Liver (tissue), 9 donors: Measurements from ENCODE around the gene ZSCAN31. TPM values are rescaled to one million over a fixed set of nuclear protein-coding genes. Genes with fewer than 3 reads are reported as not detected.

ENCODE experiments used
- DNase-seq: peaks from one replicate; pipeline ENCODE4 v3.0.0-alpha.2; 2017; ENCODE audit warnings: low spot score
- H3K27ac ChIP-seq, 2 donors: one replicate each; pipeline ENCODE4 v1.7.0; 2013; ENCODE audit warnings: inconsistent platforms in 2 of 2, low read length in 2 of 2, control low read depth in 1 of 2, low read depth in 1 of 2, mild to moderate bottlenecking in 1 of 2
- H3K27me3 ChIP-seq, 4 donors: one replicate each; pipeline versions ENCODE4 v1.6.1 to v1.7.0; 2013; ENCODE audit warnings: low read length in 3 of 4, inconsistent platforms in 1 of 4, mild to moderate bottlenecking in 1 of 4, moderate library complexity in 1 of 4; ENCODE audit not compliant: control insufficient read depth in 4 of 4, insufficient read depth in 4 of 4
- H3K36me3 ChIP-seq, 4 donors: one replicate each; pipeline versions ENCODE4 v1.6.1 to v1.7.0; 2013; ENCODE audit warnings: low read length in 3 of 4, mild to moderate bottlenecking in 3 of 4, low read depth in 1 of 4, moderate library complexity in 1 of 4; ENCODE audit not compliant: control insufficient read depth in 4 of 4, insufficient read depth in 3 of 4
- H3K4me1 ChIP-seq, 4 donors: one replicate each; pipeline versions ENCODE4 v1.6.1 to v1.7.0; 2013; ENCODE audit warnings: low read length in 3 of 4, mild to moderate bottlenecking in 3 of 4, moderate library complexity in 1 of 4; ENCODE audit not compliant: control insufficient read depth in 4 of 4, insufficient read depth in 4 of 4
- H3K4me3 ChIP-seq, 3 donors: one replicate each; pipeline versions ENCODE4 v1.6.1 to v1.7.0; 2013; ENCODE audit warnings: low read length in 3 of 3, control low read depth in 1 of 3, low read depth in 1 of 3, mild to moderate bottlenecking in 1 of 3
- H3K9ac ChIP-seq, 2 donors: one replicate each; pipeline ENCODE4 v1.7.0; 2013; ENCODE audit warnings: low read length in 2 of 2, mild to moderate bottlenecking in 2 of 2, moderate library complexity in 2 of 2, control low read depth in 1 of 2, low read depth in 1 of 2
- H3K9me3 ChIP-seq, 4 donors: one replicate each; pipeline versions ENCODE4 v1.6.1 to v1.7.0; 2013; ENCODE audit warnings: low read length in 3 of 4; ENCODE audit not compliant: control insufficient read depth in 4 of 4
- EGR1 ChIP-seq, 2 donors: IDR thresholded peaks; 2 replicates each; pipeline ENCODE4 v1.6.1; 2016 to 2018; ENCODE audit warnings: antibody characterized with exemption in 2 of 2, low read depth in 2 of 2
- FOXA1 ChIP-seq: IDR thresholded peaks from 2 replicates; pipeline ENCODE4 v1.6.1; 2016; ENCODE audit warnings: antibody characterized with exemption
- FOXA2 ChIP-seq: IDR thresholded peaks from 2 replicates; pipeline ENCODE4 v1.6.1; 2016; ENCODE audit warnings: antibody characterized with exemption
- GABPA ChIP-seq, 2 donors: IDR thresholded peaks in 1 of 2; conservative IDR thresholded peaks in 1 of 2; 2 replicates each; pipeline ENCODE4 v1.6.1; 2016; ENCODE audit warnings: antibody characterized with exemption in 2 of 2, mild to moderate bottlenecking in 1 of 2, moderate library complexity in 1 of 2
- HNF4A ChIP-seq, 2 donors: conservative IDR thresholded peaks; 2 replicates each; pipeline ENCODE4 v1.6.1; 2016; ENCODE audit warnings: antibody characterized with exemption in 2 of 2, mild to moderate bottlenecking in 2 of 2
- HNF4G ChIP-seq: IDR thresholded peaks from 2 replicates; pipeline ENCODE4 v1.6.1; 2016; ENCODE audit warnings: antibody characterized with exemption
- JUND ChIP-seq, 2 donors: IDR thresholded peaks; 2 replicates each; pipeline ENCODE4 v1.6.1; 2016; ENCODE audit warnings: antibody characterized with exemption in 2 of 2
- NR2F2 ChIP-seq: IDR thresholded peaks from 2 replicates; pipeline ENCODE4 v1.6.1; 2016; ENCODE audit warnings: antibody characterized with exemption
- RAD21 ChIP-seq, 2 donors: IDR thresholded peaks; 2 replicates each; pipeline ENCODE4 v1.6.1; 2016; ENCODE audit warnings: antibody characterized with exemption in 2 of 2, mild to moderate bottlenecking in 2 of 2
- RXRA ChIP-seq, 2 donors: IDR thresholded peaks; 2 replicates each; pipeline ENCODE4 v1.6.1; 2017 to 2018; ENCODE audit warnings: antibody characterized with exemption in 2 of 2, mild to moderate bottlenecking in 1 of 2
- SP1 ChIP-seq: IDR thresholded peaks from 2 replicates; pipeline ENCODE4 v1.6.1; 2018; ENCODE audit warnings: antibody characterized with exemption, mild to moderate bottlenecking
- TAF1 ChIP-seq: conservative IDR thresholded peaks from 2 replicates; pipeline ENCODE4 v1.6.1; 2016; ENCODE audit warnings: antibody characterized with exemption, mild to moderate bottlenecking
- YY1 ChIP-seq: IDR thresholded peaks from 2 replicates; pipeline ENCODE4 v1.6.1; 2016; ENCODE audit warnings: antibody characterized with exemption, mild to moderate bottlenecking
- WGBS: extraction: QIAGEN DNeasy Blood & Tissue Kit; methylation state at CpG from one replicate; pipeline ENCODE4 v1.1.7; 2013; 5-methylcytosine and 5-hydroxymethylcytosine counted together
- polyA plus RNA-seq, 2 donors: library from polyadenylated mRNA; stranded (reverse) in 1 of 2; unstranded in 1 of 2; fragments of 200-250 nt in 1 of 2; fragments of >200 nt in 1 of 2; fragmentation: Nextera tagmentation in 1 of 2; extraction: Ambion mirVana in 1 of 2; gene quantifications; one replicate each; pipeline versions ENCODE4 v1.2.1 to v1.2.3, GENCODE V29; 2013 to 2015
- total RNA-seq, 2 donors: library from RNA; depleted of rRNA; stranded (reverse); fragments of >200 nt; gene quantifications; one replicate each; pipeline ENCODE4 v1.2.3, GENCODE V29; 2014
- TF ChIP-seq, protein P1 (sequence below): fragments of 150-350 bp; IDR thresholded peaks from 2 replicates; pipeline ENCODE4 v1.5.1; 2017; ENCODE audit warnings: improper control_type of control experiment, low read depth, low read length; ENCODE audit not compliant: missing input control
- TF ChIP-seq, protein P2 (sequence below): IDR thresholded peaks from 2 replicates; pipeline ENCODE4 v1.6.1; 2016; ENCODE audit warnings: antibody characterized with exemption
- TF ChIP-seq, protein P3 (sequence below): IDR thresholded peaks from 2 replicates; pipeline ENCODE4 v1.6.1; 2016; ENCODE audit warnings: antibody characterized with exemption
- TF ChIP-seq, protein P4 (sequence below): IDR thresholded peaks from 2 replicates; pipeline ENCODE4 v1.6.1; 2016; ENCODE audit warnings: antibody characterized with exemption
- TF ChIP-seq, protein P5 (sequence below): IDR thresholded peaks from 2 replicates; pipeline ENCODE4 v1.6.1; 2016; ENCODE audit warnings: antibody characterized with exemption, mild to moderate bottlenecking
- donor health status: healthy.
- donor health status: healthy.
- donor health status: healthy.
- donor health status: healthy.
- donor health status: healthy.

Gene ZSCAN31
- total and polyA plus RNA-seq, 4 donors: 3.3 to 10.2 (median 3.7) TPM

DNA sequence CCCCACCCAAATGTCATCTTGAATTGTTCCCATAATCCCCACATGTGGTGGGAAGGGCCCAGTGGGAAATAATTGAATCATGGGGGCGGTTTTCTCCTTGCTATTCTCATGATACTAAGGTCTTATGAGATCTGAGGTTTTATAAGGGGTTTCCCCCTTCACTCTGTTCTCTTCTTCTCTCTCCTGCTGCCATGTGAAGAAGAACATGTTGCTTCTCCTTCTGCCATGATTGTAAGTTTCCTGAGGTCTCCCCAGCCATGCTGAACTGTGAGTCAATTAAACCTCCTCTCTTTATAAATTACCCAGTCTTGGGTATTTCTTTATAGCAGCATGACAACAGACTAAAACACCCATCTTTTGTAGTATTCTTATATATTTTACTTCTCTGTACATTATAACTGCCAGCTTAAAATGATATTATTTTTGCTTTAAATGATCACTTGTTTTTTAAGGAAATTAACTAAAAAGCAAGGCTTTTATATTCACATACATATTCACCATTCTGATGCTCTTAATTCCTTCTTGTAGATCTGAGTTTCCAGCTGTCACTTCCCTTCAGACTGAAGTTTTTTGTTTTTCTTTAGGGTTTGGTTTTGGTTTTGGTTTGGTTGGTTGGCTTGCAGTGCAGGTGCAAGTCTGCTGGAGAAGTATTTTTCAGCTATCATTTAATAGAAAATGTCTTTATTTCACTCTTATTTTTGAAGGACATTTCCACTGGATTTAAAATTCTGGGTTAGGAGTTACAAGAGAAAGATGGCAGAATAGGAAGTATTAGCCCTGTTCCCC lies 4.6 kb upstream of the ZSCAN31 start:
- no peaks in the 10 kb centered on the region for H3K9me3 ChIP-seq
- WGBS: 88% methylated on average over 1 of the region's 1 CpG
- TF ChIP-seq YY1 (no peak), EGR1 (IDR thresholded peaks at IDR 0.05; ENCODE audit: low read depth in 2 of 2) (no peak), TAF1 (no peak), HNF4A (conservative IDR thresholded peaks at IDR 0.05) (no peak), RAD21 (IDR thresholded peaks at IDR 0.05) (no peak), SP1 (no peak), HNF4G (no peak), FOXA2 (no peak), RXRA (IDR thresholded peaks at IDR 0.05) (no peak), FOXA1 (no peak), GABPA (IDR thresholded peaks at IDR 0.05 in 1 of 2, conservative IDR thresholded peaks at IDR 0.05 in 1 of 2) (no peak)
- TF ChIP-seq, protein P1, sequence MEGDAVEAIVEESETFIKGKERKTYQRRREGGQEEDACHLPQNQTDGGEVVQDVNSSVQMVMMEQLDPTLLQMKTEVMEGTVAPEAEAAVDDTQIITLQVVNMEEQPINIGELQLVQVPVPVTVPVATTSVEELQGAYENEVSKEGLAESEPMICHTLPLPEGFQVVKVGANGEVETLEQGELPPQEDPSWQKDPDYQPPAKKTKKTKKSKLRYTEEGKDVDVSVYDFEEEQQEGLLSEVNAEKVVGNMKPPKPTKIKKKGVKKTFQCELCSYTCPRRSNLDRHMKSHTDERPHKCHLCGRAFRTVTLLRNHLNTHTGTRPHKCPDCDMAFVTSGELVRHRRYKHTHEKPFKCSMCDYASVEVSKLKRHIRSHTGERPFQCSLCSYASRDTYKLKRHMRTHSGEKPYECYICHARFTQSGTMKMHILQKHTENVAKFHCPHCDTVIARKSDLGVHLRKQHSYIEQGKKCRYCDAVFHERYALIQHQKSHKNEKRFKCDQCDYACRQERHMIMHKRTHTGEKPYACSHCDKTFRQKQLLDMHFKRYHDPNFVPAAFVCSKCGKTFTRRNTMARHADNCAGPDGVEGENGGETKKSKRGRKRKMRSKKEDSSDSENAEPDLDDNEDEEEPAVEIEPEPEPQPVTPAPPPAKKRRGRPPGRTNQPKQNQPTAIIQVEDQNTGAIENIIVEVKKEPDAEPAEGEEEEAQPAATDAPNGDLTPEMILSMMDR: no peak
- TF ChIP-seq, protein P2, sequence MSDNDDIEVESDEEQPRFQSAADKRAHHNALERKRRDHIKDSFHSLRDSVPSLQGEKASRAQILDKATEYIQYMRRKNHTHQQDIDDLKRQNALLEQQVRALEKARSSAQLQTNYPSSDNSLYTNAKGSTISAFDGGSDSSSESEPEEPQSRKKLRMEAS: no peak
- TF ChIP-seq, protein P3, sequence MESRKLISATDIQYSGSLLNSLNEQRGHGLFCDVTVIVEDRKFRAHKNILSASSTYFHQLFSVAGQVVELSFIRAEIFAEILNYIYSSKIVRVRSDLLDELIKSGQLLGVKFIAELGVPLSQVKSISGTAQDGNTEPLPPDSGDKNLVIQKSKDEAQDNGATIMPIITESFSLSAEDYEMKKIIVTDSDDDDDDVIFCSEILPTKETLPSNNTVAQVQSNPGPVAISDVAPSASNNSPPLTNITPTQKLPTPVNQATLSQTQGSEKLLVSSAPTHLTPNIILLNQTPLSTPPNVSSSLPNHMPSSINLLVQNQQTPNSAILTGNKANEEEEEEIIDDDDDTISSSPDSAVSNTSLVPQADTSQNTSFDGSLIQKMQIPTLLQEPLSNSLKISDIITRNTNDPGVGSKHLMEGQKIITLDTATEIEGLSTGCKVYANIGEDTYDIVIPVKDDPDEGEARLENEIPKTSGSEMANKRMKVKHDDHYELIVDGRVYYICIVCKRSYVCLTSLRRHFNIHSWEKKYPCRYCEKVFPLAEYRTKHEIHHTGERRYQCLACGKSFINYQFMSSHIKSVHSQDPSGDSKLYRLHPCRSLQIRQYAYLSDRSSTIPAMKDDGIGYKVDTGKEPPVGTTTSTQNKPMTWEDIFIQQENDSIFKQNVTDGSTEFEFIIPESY: no peak
- no peak overlapping the region for H3K27ac ChIP-seq
- H3K4me1 ChIP-seq: peaks cover 0 to 9% (median 4%) of the 10 kb centered on the region in 4 donors
- no peak overlapping the region for H3K9ac ChIP-seq
- no peaks in the 10 kb centered on the region for H3K36me3 ChIP-seq
- no peak for DNase-seq
- H3K4me3 ChIP-seq: no peak overlapping the region
- peaks cover 0 to 5% (median 0%) of the 10 kb centered on the region in 4 donors for H3K27me3 ChIP-seq

DNA sequence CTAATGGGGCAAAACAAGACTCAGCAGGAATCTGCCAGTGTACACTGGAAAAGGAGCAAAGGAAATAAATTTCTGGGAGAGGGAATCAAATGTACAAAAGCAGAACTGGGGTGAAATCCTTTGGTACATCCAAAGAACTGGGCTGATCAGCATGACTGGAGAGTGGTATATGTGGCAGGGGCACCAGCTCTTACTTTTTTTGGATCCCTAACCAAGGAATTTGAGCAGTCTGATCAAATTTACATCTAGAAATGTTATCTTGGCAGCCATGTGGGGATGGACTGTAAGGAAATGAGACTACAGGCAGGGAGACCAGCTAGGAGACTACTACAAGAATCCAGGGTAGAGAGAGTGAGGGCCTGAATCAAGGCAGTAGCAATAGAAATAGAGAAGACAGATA lies 1.2 kb upstream of the ZSCAN31 start:
- peaks cover 1 to 14% (median 4%) of the 10 kb centered on the region in 4 donors for H3K4me1 ChIP-seq
- no peak overlapping the region for H3K27ac ChIP-seq
- no peak overlapping the region for H3K9ac ChIP-seq
- no peak for DNase-seq
- H3K36me3 ChIP-seq: no peaks in the 10 kb centered on the region
- H3K27me3 ChIP-seq: no peaks in the 10 kb centered on the region
- H3K4me3 ChIP-seq: no peak overlapping the region
- H3K9me3 ChIP-seq: no peaks in the 10 kb centered on the region
- TF ChIP-seq JUND (IDR thresholded peaks at IDR 0.05) (no peak), TAF1 (no peak), GABPA (IDR thresholded peaks at IDR 0.05 in 1 of 2, conservative IDR thresholded peaks at IDR 0.05 in 1 of 2) (no peak), FOXA2 (no peak), RXRA (IDR thresholded peaks at IDR 0.05) (no peak), FOXA1 (no peak), NR2F2 (no peak), HNF4A (conservative IDR thresholded peaks at IDR 0.05) (no peak), RAD21 (IDR thresholded peaks at IDR 0.05) (no peak), EGR1 (IDR thresholded peaks at IDR 0.05; ENCODE audit: low read depth in 2 of 2) (no peak), YY1 (no peak), SP1 (no peak)
- TF ChIP-seq, protein P4, sequence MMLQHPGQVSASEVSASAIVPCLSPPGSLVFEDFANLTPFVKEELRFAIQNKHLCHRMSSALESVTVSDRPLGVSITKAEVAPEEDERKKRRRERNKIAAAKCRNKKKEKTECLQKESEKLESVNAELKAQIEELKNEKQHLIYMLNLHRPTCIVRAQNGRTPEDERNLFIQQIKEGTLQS: no peak
- TF ChIP-seq, protein P3: no peak
- TF ChIP-seq, protein P5, sequence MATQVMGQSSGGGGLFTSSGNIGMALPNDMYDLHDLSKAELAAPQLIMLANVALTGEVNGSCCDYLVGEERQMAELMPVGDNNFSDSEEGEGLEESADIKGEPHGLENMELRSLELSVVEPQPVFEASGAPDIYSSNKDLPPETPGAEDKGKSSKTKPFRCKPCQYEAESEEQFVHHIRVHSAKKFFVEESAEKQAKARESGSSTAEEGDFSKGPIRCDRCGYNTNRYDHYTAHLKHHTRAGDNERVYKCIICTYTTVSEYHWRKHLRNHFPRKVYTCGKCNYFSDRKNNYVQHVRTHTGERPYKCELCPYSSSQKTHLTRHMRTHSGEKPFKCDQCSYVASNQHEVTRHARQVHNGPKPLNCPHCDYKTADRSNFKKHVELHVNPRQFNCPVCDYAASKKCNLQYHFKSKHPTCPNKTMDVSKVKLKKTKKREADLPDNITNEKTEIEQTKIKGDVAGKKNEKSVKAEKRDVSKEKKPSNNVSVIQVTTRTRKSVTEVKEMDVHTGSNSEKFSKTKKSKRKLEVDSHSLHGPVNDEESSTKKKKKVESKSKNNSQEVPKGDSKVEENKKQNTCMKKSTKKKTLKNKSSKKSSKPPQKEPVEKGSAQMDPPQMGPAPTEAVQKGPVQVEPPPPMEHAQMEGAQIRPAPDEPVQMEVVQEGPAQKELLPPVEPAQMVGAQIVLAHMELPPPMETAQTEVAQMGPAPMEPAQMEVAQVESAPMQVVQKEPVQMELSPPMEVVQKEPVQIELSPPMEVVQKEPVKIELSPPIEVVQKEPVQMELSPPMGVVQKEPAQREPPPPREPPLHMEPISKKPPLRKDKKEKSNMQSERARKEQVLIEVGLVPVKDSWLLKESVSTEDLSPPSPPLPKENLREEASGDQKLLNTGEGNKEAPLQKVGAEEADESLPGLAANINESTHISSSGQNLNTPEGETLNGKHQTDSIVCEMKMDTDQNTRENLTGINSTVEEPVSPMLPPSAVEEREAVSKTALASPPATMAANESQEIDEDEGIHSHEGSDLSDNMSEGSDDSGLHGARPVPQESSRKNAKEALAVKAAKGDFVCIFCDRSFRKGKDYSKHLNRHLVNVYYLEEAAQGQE: no peak
- TF ChIP-seq, protein P1: no peak
